Measurements from ENCODE around the gene RPA1.

DNA sequence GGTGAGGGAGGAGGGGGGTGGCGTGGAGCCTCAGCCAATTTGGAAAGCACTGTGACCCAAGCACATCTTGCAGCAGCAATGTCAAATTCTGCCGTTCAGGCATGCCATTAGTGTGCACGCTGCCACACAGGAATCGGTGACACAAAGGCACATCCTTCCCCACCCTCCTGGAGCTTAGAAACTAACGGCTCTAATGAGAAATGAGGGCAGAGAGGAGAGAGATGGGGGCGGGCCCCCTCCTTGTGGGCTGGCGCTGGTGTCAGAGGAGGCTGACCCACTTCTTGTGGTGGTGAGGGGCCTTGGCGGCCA lies 100.5 kb downstream of the RPA1 start:
- no peak for TF ChIP-seq RAD21 (conservative IDR thresholded peaks at IDR 0.05)
- TF ChIP-seq, protein P1, sequence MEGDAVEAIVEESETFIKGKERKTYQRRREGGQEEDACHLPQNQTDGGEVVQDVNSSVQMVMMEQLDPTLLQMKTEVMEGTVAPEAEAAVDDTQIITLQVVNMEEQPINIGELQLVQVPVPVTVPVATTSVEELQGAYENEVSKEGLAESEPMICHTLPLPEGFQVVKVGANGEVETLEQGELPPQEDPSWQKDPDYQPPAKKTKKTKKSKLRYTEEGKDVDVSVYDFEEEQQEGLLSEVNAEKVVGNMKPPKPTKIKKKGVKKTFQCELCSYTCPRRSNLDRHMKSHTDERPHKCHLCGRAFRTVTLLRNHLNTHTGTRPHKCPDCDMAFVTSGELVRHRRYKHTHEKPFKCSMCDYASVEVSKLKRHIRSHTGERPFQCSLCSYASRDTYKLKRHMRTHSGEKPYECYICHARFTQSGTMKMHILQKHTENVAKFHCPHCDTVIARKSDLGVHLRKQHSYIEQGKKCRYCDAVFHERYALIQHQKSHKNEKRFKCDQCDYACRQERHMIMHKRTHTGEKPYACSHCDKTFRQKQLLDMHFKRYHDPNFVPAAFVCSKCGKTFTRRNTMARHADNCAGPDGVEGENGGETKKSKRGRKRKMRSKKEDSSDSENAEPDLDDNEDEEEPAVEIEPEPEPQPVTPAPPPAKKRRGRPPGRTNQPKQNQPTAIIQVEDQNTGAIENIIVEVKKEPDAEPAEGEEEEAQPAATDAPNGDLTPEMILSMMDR (IDR thresholded peaks at IDR 0.05; ENCODE audit: poor library complexity, severe bottlenecking), result no peak
- TF ChIP-seq EZH2 (IDR thresholded peaks at IDR 0.05; ENCODE audit: borderline replicate concordance, insufficient read depth, low read length, poor library complexity, severe bottlenecking), result no peak

Measured in neural cell (in vitro differentiated cells).